Measurements from ENCODE around the gene CFAP251.

CFAP251 gene

GRCh38 chr12:122045262-122045661 lies 126.9 kb downstream of the CFAP251 start:
- DNase-seq (ENCODE audit: insufficient read length, low spot score) (no peak), FAIRE-seq (no peak)

- DNase-seq (ENCODE audit: insufficient read length, low spot score), result no peak
- no peak for FAIRE-seq
These were observed 127.8 kb downstream of the CFAP251 start for GRCh38 chr12:122046145-122046544.

- FAIRE-seq, result no peak
- no peak for DNase-seq (ENCODE audit: insufficient read length, low spot score)
These were observed 129.8 kb downstream of the CFAP251 start for GRCh38 chr12:122048151-122048550.

GRCh38 chr12:122049827-122050226 lies 131.4 kb downstream of the CFAP251 start:
- FAIRE-seq (no peak), DNase-seq (ENCODE audit: insufficient read length, low spot score) (no peak)

- no peak for DNase-seq (ENCODE audit: insufficient read length, low spot score)
- FAIRE-seq, result no peak
These were observed 132.3 kb downstream of the CFAP251 start for GRCh38 chr12:122050706-122051105.

GRCh38 chr12:122051231-122051876 lies 133.0 kb downstream of the CFAP251 start:
- FAIRE-seq, result no peak
- no peak for DNase-seq (ENCODE audit: insufficient read length, low spot score)

- FAIRE-seq (no peak), DNase-seq (ENCODE audit: insufficient read length, low spot score) (no peak)
These were observed 133.9 kb downstream of the CFAP251 start for GRCh38 chr12:122052285-122052684.
